NOMO-1 treated with dmso at 0.1 percent for 144 hours (cell line): ENCODE results near the gene KDM4C.
"Not testable (repeated sequence)": the region's sequence is repeated elsewhere in the genome, so short reads cannot be mapped to it uniquely, and the experiment has no call there.

Source experiments
- DNase-seq: peaks from one replicate; lab custom pipeline; 2025; ENCODE audit not compliant: unreplicated experiment; lab: John Stamatoyannopoulos, UW

KDM4C gene

GRCh38 chr9:6757456-6758247 is at the start of gene KDM4C:
KDM4C (plus strand) TSS chr9:6757973; CDS start chr9:6792989, 35,016 bp downstream.
- DNase-seq: peak; percentile 76

- DNase-seq: no peak
Observed at GRCh38 chr9:6708732-6709131, 49.0 kb upstream of the KDM4C start.

GRCh38 chr9:6711403-6711802 is 46.4 kb upstream of the KDM4C start:
- DNase-seq: no peak

GRCh38 chr9:6712041-6712440 is 45.7 kb upstream of the KDM4C start:
- DNase-seq: no peak

GRCh38 chr9:6714176-6714575 is 43.6 kb upstream of the KDM4C start:
- DNase-seq: no peak

- DNase-seq: not testable (repeated sequence)
Observed at GRCh38 chr9:6715153-6715754, 42.5 kb upstream of the KDM4C start.

GRCh38 chr9:6715755-6716643 is 41.8 kb upstream of the KDM4C start:
- peak; percentile 34 for DNase-seq

- DNase-seq: no peak
Observed at GRCh38 chr9:6716766-6717165, 41.0 kb upstream of the KDM4C start.

- DNase-seq: no peak
Observed at GRCh38 chr9:6723881-6724420, 33.8 kb upstream of the KDM4C start.

- no peak for DNase-seq
Observed at GRCh38 chr9:6733257-6733656, 24.5 kb upstream of the KDM4C start.

- DNase-seq: no peak
Observed at GRCh38 chr9:6733831-6734230, 23.9 kb upstream of the KDM4C start.

GRCh38 chr9:6735422-6735821 is 22.4 kb upstream of the KDM4C start:
- no peak for DNase-seq

- no peak for DNase-seq
Observed at GRCh38 chr9:6739218-6739617, 18.6 kb upstream of the KDM4C start.

GRCh38 chr9:6748861-6749260 is 8.9 kb upstream of the KDM4C start:
- not testable (repeated sequence) for DNase-seq

- not testable (repeated sequence) for DNase-seq
Observed at GRCh38 chr9:6754861-6755260, 2.9 kb upstream of the KDM4C start.

- DNase-seq: peak; percentile 59
Observed at GRCh38 chr9:6757132-6757455, 679 bp upstream of the KDM4C start.

- no peak for DNase-seq
Observed at GRCh38 chr9:6758248-6758497, 400 bp downstream of the KDM4C start.

- no peak for DNase-seq
Observed at GRCh38 chr9:6758498-6759184, 868 bp downstream of the KDM4C start.

GRCh38 chr9:6759185-6759977 is 1.6 kb downstream of the KDM4C start:
- DNase-seq: peak; percentile 27

- DNase-seq: no peak
Observed at GRCh38 chr9:6761306-6761705, 3.5 kb downstream of the KDM4C start.
